NAMALWA (cell line): Measurements from ENCODE around the gene SH3BGRL3.
"Not testable (repeated sequence)": the region's sequence is repeated elsewhere in the genome, so short reads cannot be mapped to it uniquely, and the experiment has no call there.

Experiments used
- DNase-seq: peaks from one replicate; pipeline ENCODE4 v3.0.0-alpha.2; 2015; ENCODE audit warnings: low spot score

Gene SH3BGRL3

GRCh38 chr1:26290882-26291261, 11.0 kb downstream of the SH3BGRL3 start:
- DNase-seq: peak; percentile 80

- no peak for DNase-seq
Observed at GRCh38 chr1:26291433-26291832, 11.5 kb downstream of the SH3BGRL3 start.

- no peak for DNase-seq
Observed at GRCh38 chr1:26291939-26292338, 12.1 kb downstream of the SH3BGRL3 start.

- not testable (repeated sequence) for DNase-seq
Observed at GRCh38 chr1:26292735-26293134, 12.8 kb downstream of the SH3BGRL3 start.

GRCh38 chr1:26293911-26294463, 14.1 kb downstream of the SH3BGRL3 start:
- DNase-seq: no peak

- no peak for DNase-seq
Observed at GRCh38 chr1:26295194-26296138, 15.6 kb downstream of the SH3BGRL3 start.

GRCh38 chr1:26296340-26297056, 16.6 kb downstream of the SH3BGRL3 start:
- no peak for DNase-seq

GRCh38 chr1:26297057-26297790, 17.3 kb downstream of the SH3BGRL3 start:
- no peak for DNase-seq

- DNase-seq: no peak
Observed at GRCh38 chr1:26297791-26298124, 17.9 kb downstream of the SH3BGRL3 start.

GRCh38 chr1:26300578-26301275, 20.8 kb downstream of the SH3BGRL3 start:
- DNase-seq: no peak

- no peak for DNase-seq
Observed at GRCh38 chr1:26302733-26303405, 23.0 kb downstream of the SH3BGRL3 start.

GRCh38 chr1:26305667-26306289, 25.9 kb downstream of the SH3BGRL3 start:
- peak; percentile 43 for DNase-seq

- peak; percentile 98 for DNase-seq
Observed at GRCh38 chr1:26306290-26307229, 26.7 kb downstream of the SH3BGRL3 start, which contains the start of gene UBXN11. TSS of gene UBXN11 (minus strand) at chr1:26306636. CDS start at chr1:26302883, 3,753 bp downstream.

GRCh38 chr1:26307363-26307781, 27.5 kb downstream of the SH3BGRL3 start:
- no peak for DNase-seq

- not testable (repeated sequence) for DNase-seq
Observed at GRCh38 chr1:26307966-26308899, 28.3 kb downstream of the SH3BGRL3 start.

GRCh38 chr1:26314501-26314900, 34.6 kb downstream of the SH3BGRL3 start:
- DNase-seq: no peak

GRCh38 chr1:26315874-26316850, 36.3 kb downstream of the SH3BGRL3 start:
- no peak for DNase-seq
